Body of pancreas (tissue), 4 donors: ENCODE data around the gene MMP25.

Source experiments
- CTCF ChIP-seq, 7 experiments: fragments of 450-650 bp in 4 of 7; fragments of 200-600 bp in 3 of 7; sonication (generic) in 3 of 7; IDR thresholded peaks; one replicate each; pipeline ENCODE4 v1.5.1; 2016 to 2019; ENCODE audit warnings: antibody characterized with exemption in 7 of 7
- POLR2A ChIP-seq, 3 donors: fragments of 450-650 bp; IDR thresholded peaks; one replicate each; pipeline ENCODE4 v1.6.1; 2016; ENCODE audit warnings: antibody characterized with exemption in 3 of 3, mild to moderate bottlenecking in 2 of 3

- no peak for TF ChIP-seq CTCF (IDR thresholded peaks at IDR 0.05)
- TF ChIP-seq POLR2A (IDR thresholded peaks at IDR 0.05): no peak
These were observed 50.0 kb downstream of the MMP25 start for GRCh38 chr16:3096362-3096761.
